Activated B cell treated with CpG ODN at 0.5 μM for 24 hours (primary cell): ENCODE data around the gene FAM114A1. TPM values are rescaled to one million over a fixed set of nuclear protein-coding genes. Genes with fewer than 3 reads are reported as not detected.
A peak's percentile ranks its signal among the peaks of the same experiment; 100 is the strongest.

ENCODE experiments used
- ATAC-seq: fragments of 200-7000 bp; cut with Tn5 transposase; one replicate; pipeline ENCODE4 v1.10.0; 2021; ENCODE audit warnings: low read depth, mild to moderate bottlenecking, moderate library complexity
- CTCF ChIA-PET: fragments of 350-600 bp; sonication (Branson Sonifier 250); formaldehyde crosslinking; loops from one replicate; lab custom pipeline; 2021; ENCODE audit warnings: antibody characterized with exemption; lab: Charles Lee
- POLR2A ChIA-PET: fragments of 350-600 bp; sonication (Branson Sonifier 250); formaldehyde crosslinking; loops from one replicate; lab custom pipeline; 2021; ENCODE audit warnings: antibody characterized with exemption; lab: Charles Lee
- DNase-seq: peaks from one replicate; pipeline ENCODE4 v3.0.0; 2022
- H3K27ac Mint-ChIP-seq: one replicate; pipeline ENCODE4 v1.8.0; 2020; ENCODE audit warnings: mixed read lengths
- H3K27me3 Mint-ChIP-seq: one replicate; pipeline ENCODE4 v1.8.0; 2021; ENCODE audit warnings: mixed read lengths
- H3K36me3 Mint-ChIP-seq: one replicate; pipeline ENCODE4 v1.8.0; 2021; ENCODE audit warnings: low read depth, mixed read lengths
- H3K4me1 Mint-ChIP-seq: one replicate; pipeline ENCODE4 v1.8.0; 2021; ENCODE audit warnings: mixed read lengths
- H3K4me3 Mint-ChIP-seq: one replicate; pipeline ENCODE4 v1.8.0; 2020; ENCODE audit warnings: mild to moderate bottlenecking, mixed read lengths
- H3K9me3 Mint-ChIP-seq: one replicate; pipeline ENCODE4 v1.8.0; 2020; ENCODE audit warnings: mixed read lengths
- intact Hi-C: fragments of 100-400 bp; cut with micrococcal nuclease; formaldehyde crosslinking; loops from one replicate; pipeline ENCODE4 v1.15.1; 2024
- total RNA-seq: library from RNA; stranded (reverse); gene quantifications from 2 replicates; pipeline ENCODE4 v1.2.3, GENCODE V29; 2022
- TF ChIP-seq, protein P1 (sequence below): fragments of 200-600 bp; IDR thresholded peaks from one replicate; pipeline ENCODE4 v1.8.0; 2022; ENCODE audit warnings: antibody characterized with exemption, mild to moderate bottlenecking

The FAM114A1 gene
- total RNA-seq, 1 donor from 2014 or later: 3.3 TPM

- TF ChIP-seq, protein P1, sequence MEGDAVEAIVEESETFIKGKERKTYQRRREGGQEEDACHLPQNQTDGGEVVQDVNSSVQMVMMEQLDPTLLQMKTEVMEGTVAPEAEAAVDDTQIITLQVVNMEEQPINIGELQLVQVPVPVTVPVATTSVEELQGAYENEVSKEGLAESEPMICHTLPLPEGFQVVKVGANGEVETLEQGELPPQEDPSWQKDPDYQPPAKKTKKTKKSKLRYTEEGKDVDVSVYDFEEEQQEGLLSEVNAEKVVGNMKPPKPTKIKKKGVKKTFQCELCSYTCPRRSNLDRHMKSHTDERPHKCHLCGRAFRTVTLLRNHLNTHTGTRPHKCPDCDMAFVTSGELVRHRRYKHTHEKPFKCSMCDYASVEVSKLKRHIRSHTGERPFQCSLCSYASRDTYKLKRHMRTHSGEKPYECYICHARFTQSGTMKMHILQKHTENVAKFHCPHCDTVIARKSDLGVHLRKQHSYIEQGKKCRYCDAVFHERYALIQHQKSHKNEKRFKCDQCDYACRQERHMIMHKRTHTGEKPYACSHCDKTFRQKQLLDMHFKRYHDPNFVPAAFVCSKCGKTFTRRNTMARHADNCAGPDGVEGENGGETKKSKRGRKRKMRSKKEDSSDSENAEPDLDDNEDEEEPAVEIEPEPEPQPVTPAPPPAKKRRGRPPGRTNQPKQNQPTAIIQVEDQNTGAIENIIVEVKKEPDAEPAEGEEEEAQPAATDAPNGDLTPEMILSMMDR: no peak
- intact Hi-C loops: no loop called here
- ChIA-PET CTCF (interaction anchor here (2.1 kb wide), 1 partner anchor 109 kb away, joined by 7 read pairs; no protein-coding TSS in a partner anchor), POLR2A (interaction anchor here (1.1 kb wide), 1 partner anchor 8 kb away, joined by 9 read pairs; no protein-coding TSS in a partner anchor)
- H3K4me3 Mint-ChIP-seq: peak overlapping the region; percentile 76
- H3K36me3 Mint-ChIP-seq: no peaks in the 10 kb centered on the region
- ATAC-seq (peak; percentile 38), DNase-seq (no peak)
- peaks cover 16% of the 10 kb centered on the region for H3K4me1 Mint-ChIP-seq
- no peaks in the 10 kb centered on the region for H3K27me3 Mint-ChIP-seq
- H3K9me3 Mint-ChIP-seq: no peaks in the 10 kb centered on the region
- H3K27ac Mint-ChIP-seq: no peak overlapping the region
These were observed 704 bp downstream of the FAM114A1 start for GRCh38 chr4:38868059-38868960.

GRCh38 chr4:38869511-38869910 lies 1.9 kb downstream of the FAM114A1 start:
- DNase-seq: no peak
- ChIA-PET POLR2A (interaction anchor here (0.6 kb wide), 1 partner anchor 500 kb away, joined by 3 read pairs; no protein-coding TSS in a partner anchor), CTCF (no interaction called here)
- TF ChIP-seq, protein P1: no peak
- H3K27ac Mint-ChIP-seq: no peak overlapping the region
- intact Hi-C loops: no loop called here
- no peaks in the 10 kb centered on the region for H3K27me3 Mint-ChIP-seq
- no peak for ATAC-seq
- no peak overlapping the region for H3K4me3 Mint-ChIP-seq
- peaks cover 16% of the 10 kb centered on the region for H3K4me1 Mint-ChIP-seq
- H3K36me3 Mint-ChIP-seq: no peaks in the 10 kb centered on the region
- H3K9me3 Mint-ChIP-seq: no peaks in the 10 kb centered on the region

DNA sequence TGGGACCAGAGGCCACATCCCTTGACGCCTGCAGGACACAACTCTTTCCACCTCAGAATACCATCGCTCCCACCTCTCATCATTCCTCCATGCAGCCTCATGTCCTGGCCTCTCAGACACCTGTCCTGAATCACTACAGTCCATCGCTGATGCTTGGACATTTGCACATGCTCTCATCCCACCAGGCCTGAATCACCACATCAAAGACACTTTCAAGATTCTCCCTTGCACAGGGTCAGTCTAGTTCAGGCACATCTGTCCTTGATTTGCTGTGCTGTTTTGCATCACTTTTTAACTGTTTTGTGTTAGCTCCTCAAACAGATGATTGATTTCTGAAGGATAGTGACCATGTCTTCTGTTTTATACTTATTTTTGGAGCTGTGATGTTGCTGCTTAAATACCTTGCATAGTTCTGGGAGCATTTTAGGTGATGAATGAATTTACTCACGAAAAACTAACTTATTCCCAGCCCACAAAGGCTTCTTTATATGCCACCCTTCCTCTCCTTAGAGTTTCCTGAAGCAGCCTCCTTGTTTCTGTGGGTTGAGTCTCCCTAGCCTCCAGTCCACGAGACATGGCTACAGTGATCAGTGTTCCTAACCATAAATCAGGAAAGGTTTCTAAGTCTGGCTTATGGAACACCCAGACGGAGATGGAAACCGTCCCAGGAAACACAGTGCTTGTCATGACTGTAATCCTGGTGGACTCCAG lies 2.6 kb downstream of the FAM114A1 start:
- no peak overlapping the region for H3K4me3 Mint-ChIP-seq
- CTCF ChIA-PET: interaction anchor here (1.1 kb wide), 1 partner anchor 111 kb away, joined by 3 read pairs; no protein-coding TSS in a partner anchor
- no peaks in the 10 kb centered on the region for H3K27me3 Mint-ChIP-seq
- intact Hi-C loops: no loop called here
- no peak overlapping the region for H3K27ac Mint-ChIP-seq
- TF ChIP-seq, protein P1: no peak
- no peaks in the 10 kb centered on the region for H3K9me3 Mint-ChIP-seq
- H3K4me1 Mint-ChIP-seq: peaks cover 16% of the 10 kb centered on the region
- no peaks in the 10 kb centered on the region for H3K36me3 Mint-ChIP-seq
- ATAC-seq (no peak), DNase-seq (no peak)
- POLR2A ChIA-PET: no interaction called here

- TF ChIP-seq, protein P1: no peak
- Mint-ChIP-seq H3K9me3 (no peaks in the 10 kb centered on the region), H3K4me1 (peaks cover 16% of the 10 kb centered on the region), H3K27me3 (no peaks in the 10 kb centered on the region), H3K27ac (no peak overlapping the region), H3K36me3 (no peaks in the 10 kb centered on the region), H3K4me3 (no peak overlapping the region)
- no peak for DNase-seq
- intact Hi-C loops: no loop called here
- CTCF ChIA-PET: no interaction called here
- POLR2A ChIA-PET: interaction anchor here (1.0 kb wide), 1 partner anchor 68 kb away, joined by 3 read pairs; no protein-coding TSS in a partner anchor
- ATAC-seq: no peak
These were observed 4.0 kb downstream of the FAM114A1 start for GRCh38 chr4:38871593-38871992.
